ENCODE measurements around the gene POU6F2. TPM values are rescaled to one million over a fixed set of nuclear protein-coding genes. Genes with fewer than 3 reads are reported as not detected.

POU6F2 gene
- total RNA-seq, 1 experiment from 2014 or later, result 0.27 TPM

GRCh38 chr7:39199951-39200350, 222.2 kb downstream of the POU6F2 start:
- no peak overlapping the region for H3K4me3 ChIP-seq (replicated peaks in 1 of 2; ENCODE audit: low read depth in 1 of 2, low read length in 2 of 2)
- ChIA-PET CTCF (no interaction called here), RAD21 (ENCODE audit: low non-redundant PET in 1 of 2, low total read pairs in 2 of 2, uncharacterized antibody in 2 of 2, unreplicated experiment in 2 of 2) (no interaction called here), POLR2A (no interaction called here)
- no peak overlapping the region for H3K4me2 ChIP-seq (ENCODE audit: low read length)
- no peaks in the 10 kb centered on the region for H3K9me3 ChIP-seq (ENCODE audit: control insufficient read depth in 1 of 2, insufficient read depth in 1 of 2, low read depth in 1 of 2, low read length in 2 of 2)
- no peaks in the 10 kb centered on the region for H3K36me3 ChIP-seq (ENCODE audit: control insufficient read depth in 1 of 2, insufficient read depth in 2 of 2, low read length in 2 of 2)
- no peaks in the 10 kb centered on the region for H4K20me1 ChIP-seq (ENCODE audit: insufficient read depth)
- no peak overlapping the region for H3K9ac ChIP-seq (ENCODE audit: low read length)
- ATAC-seq (no peak), DNase-seq (ENCODE audit: low read depth, low spot score) (no peak)
- no peak for TF ChIP-seq RAD21 (IDR thresholded peaks at IDR 0.05; ENCODE audit: low read depth)
- no peak for TF ChIP-seq MAX (IDR thresholded peaks at IDR 0.05)
- TF ChIP-seq EZH2phosphoT487 (IDR thresholded peaks at IDR 0.05; ENCODE audit: borderline replicate concordance), result no peak
- no peak for TF ChIP-seq SRF (IDR thresholded peaks at IDR 0.05; ENCODE audit: low read depth)
- no peak for TF ChIP-seq SP1 (IDR thresholded peaks at IDR 0.05; ENCODE audit: low read depth)
- no peak for TF ChIP-seq FOSL1 (IDR thresholded peaks at IDR 0.05; ENCODE audit: low read depth)
- TF ChIP-seq ATF3 (IDR thresholded peaks at IDR 0.05), result no peak
- no peak for TF ChIP-seq ZBTB33 (IDR thresholded peaks at IDR 0.05; ENCODE audit: extremely low read depth, insufficient replicate concordance, low read length)
- TF ChIP-seq CEBPB (IDR thresholded peaks at IDR 0.05; ENCODE audit: low read depth), result no peak
- no peak for TF ChIP-seq ZFX (IDR thresholded peaks at IDR 0.05)
- TF ChIP-seq EZH2 (IDR thresholded peaks at IDR 0.05), result no peak
- no peak overlapping the region for H3K27ac ChIP-seq (ENCODE audit: low read depth, low read length)
- peaks cover 26% of the 10 kb centered on the region; the same call in 1 of the 2 replicates for H3K27me3 ChIP-seq (ENCODE audit: insufficient read depth, low read length)
- BruUV-seq (replicated peaks), result no TSS peak
- intact Hi-C loops (cut with micrococcal nuclease), result no loop called here
- no peak overlapping the region for H2AFZ ChIP-seq (ENCODE audit: low read depth, low read length, poor library complexity, severe bottlenecking)
- no peaks in the 10 kb centered on the region for H3K9me2 ChIP-seq (ENCODE audit: insufficient read depth)
- no peaks in the 10 kb centered on the region for H3K79me2 ChIP-seq (ENCODE audit: insufficient read depth, low read length)
- no peaks in the 10 kb centered on the region for H3K4me1 ChIP-seq (ENCODE audit: control insufficient read depth in 1 of 2, insufficient read depth in 2 of 2, low read length in 2 of 2)
